NB4 (cell line): ENCODE measurements around the gene AFF3.
"Not testable (repeated sequence)": the region's sequence is repeated elsewhere in the genome, so short reads cannot be mapped to it uniquely, and the experiment has no call there.

Experiments
- DNase-seq: peaks from one replicate; pipeline ENCODE4 v3.0.0; 2010; ENCODE audit warnings: low read depth
- H3K4me3 ChIP-seq: one replicate; pipeline ENCODE4 v1.5.1; 2011; ENCODE audit warnings: mild to moderate bottlenecking, low read depth, low read length, moderate library complexity
- MYC ChIP-seq: IDR thresholded peaks from 2 replicates; pipeline ENCODE4 v1.6.1; 2011; ENCODE audit warnings: low read depth, low read length
- POLR2A ChIP-seq: IDR thresholded peaks from 2 replicates; pipeline ENCODE4 v1.6.1; 2011; ENCODE audit warnings: mild to moderate bottlenecking; ENCODE audit not compliant: insufficient read length; ENCODE audit errors: extremely low read depth
- TF ChIP-seq, protein P1 (sequence below): IDR thresholded peaks from 2 replicates; pipeline ENCODE4 v1.6.1; 2011; ENCODE audit warnings: low read depth, low read length
- TF ChIP-seq, protein P2 (sequence below): IDR thresholded peaks from one replicate; pipeline ENCODE4 v1.5.1; 2012; ENCODE audit warnings: low read depth, low read length

Gene AFF3

DNA sequence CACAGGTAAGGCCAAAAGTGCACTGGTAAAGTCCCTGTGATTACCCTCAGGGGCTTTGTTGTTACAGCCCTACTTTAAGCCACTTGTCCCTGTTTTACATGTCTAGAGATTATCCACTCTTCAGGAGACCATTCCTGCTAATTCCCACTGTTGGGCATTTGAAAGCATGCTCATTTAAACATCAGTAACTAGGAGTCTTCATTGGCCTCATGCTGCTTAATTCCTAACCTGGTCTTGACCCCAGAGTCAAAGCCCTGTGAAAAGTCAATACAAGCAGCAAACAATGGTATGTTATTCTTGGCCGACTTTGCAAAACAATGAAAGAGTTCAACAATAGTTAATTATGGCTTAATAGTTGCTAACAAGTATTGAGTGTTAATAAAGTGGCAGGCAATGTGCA, 23.2 kb downstream of the AFF3 start:
- H3K4me3 ChIP-seq, result no peak overlapping the region
- DNase-seq, result no peak
- TF ChIP-seq, protein P1, sequence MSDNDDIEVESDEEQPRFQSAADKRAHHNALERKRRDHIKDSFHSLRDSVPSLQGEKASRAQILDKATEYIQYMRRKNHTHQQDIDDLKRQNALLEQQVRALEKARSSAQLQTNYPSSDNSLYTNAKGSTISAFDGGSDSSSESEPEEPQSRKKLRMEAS, result no peak
- no peak for TF ChIP-seq MYC
- TF ChIP-seq POLR2A, result no peak
- TF ChIP-seq, protein P2, sequence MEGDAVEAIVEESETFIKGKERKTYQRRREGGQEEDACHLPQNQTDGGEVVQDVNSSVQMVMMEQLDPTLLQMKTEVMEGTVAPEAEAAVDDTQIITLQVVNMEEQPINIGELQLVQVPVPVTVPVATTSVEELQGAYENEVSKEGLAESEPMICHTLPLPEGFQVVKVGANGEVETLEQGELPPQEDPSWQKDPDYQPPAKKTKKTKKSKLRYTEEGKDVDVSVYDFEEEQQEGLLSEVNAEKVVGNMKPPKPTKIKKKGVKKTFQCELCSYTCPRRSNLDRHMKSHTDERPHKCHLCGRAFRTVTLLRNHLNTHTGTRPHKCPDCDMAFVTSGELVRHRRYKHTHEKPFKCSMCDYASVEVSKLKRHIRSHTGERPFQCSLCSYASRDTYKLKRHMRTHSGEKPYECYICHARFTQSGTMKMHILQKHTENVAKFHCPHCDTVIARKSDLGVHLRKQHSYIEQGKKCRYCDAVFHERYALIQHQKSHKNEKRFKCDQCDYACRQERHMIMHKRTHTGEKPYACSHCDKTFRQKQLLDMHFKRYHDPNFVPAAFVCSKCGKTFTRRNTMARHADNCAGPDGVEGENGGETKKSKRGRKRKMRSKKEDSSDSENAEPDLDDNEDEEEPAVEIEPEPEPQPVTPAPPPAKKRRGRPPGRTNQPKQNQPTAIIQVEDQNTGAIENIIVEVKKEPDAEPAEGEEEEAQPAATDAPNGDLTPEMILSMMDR, result no peak

DNA sequence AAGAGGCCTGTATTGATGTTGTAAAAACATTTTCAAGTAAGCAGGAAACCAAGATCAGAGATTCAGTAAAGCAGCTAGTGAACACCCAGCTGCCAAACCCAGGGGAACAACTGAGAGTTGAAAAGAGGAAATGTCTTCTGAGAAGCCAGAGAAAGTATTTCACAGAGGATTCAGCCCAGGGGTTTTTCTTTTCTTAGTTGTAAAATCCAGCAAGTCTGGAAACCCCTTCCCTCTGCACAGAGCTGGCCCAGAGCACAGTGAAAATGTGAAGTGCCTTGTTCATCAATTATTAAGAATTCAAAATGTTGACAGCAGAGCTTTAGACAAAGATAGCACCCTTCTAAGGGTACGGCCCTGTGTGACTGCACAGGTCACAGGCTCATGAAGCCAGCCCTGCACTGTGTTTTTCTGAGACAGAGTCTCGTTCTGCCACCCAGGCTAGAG, 28.4 kb downstream of the AFF3 start:
- TF ChIP-seq POLR2A (no peak), MYC (no peak)
- TF ChIP-seq, protein P1, result no peak
- TF ChIP-seq, protein P2, result no peak
- peak; percentile 40 for DNase-seq
- H3K4me3 ChIP-seq, result no peak overlapping the region

DNA sequence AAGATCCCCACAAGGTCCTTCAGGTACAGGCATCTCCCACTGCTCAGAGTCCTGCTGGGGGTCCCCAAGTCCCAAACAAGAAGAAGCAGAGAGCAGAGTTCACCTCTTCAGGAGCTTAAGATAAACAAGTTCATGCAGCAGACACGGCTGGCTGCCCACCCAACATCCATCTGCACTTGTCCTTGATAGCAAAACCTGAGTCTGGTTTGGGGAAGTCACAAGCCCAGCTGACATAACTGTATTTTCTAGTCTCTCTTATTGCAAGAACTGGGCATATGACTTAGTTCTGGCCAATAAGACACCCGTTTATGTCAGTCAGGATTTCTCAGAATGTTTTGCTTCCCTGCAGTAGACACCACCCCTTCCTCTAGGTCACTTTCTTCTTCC, 31.8 kb downstream of the AFF3 start:
- DNase-seq, result no peak
- TF ChIP-seq POLR2A (no peak), MYC (no peak)
- TF ChIP-seq, protein P2, result no peak
- TF ChIP-seq, protein P1, result no peak
- no peak overlapping the region for H3K4me3 ChIP-seq

DNA sequence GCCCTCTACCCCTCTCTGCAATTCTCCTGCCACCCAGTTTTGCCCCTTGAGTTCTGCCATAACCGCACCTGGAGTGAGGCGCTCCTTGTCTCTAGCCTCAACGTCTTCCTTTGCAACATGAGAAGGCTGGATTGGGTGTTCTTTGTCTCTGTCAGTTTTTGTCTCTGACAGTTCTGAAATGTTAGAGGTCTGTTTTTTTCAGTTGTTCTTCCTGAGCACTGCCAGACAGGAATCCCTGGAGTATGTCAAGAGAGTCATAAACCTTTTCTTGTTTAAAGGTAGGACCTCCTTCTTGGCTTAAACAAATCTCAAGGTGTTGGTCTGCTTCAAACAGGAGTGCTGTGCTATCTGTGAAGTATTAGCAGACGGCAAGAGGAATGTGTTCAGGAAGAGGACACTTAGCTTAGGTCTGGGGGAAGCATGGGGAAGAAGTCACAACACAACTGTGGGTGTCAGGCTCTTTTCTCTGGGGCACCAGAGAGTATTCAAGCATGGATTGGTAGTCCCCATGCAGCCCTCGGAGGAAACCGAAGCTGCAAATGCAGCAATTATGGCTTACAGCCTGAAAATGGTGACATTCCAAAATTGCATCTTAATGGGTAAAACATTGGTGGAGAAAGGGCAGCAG, 32.3 kb downstream of the AFF3 start:
- no peak overlapping the region for H3K4me3 ChIP-seq
- no peak for DNase-seq
- TF ChIP-seq, protein P2, result no peak
- TF ChIP-seq MYC, result no peak
- no peak for TF ChIP-seq POLR2A
- TF ChIP-seq, protein P1, result no peak

DNA sequence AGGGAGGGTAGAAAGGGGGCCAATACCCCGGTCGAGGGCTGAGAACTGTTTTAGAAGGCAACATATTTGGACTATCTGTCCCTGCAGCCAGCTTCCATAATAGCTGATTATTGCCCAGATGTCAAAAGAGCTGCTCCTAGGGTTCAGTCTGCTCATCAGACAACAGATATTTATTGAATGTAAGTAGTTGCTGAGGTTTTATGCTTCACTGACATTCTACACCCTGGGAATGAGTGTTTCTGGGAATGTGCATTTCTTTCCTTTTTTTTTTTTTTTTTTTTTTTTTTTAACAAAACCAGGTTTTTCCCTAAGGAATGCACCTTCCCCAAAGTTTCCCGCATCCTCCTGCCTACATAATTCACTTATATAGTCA, 33.8 kb downstream of the AFF3 start:
- not testable (repeated sequence) for DNase-seq, H3K4me3 ChIP-seq

DNA sequence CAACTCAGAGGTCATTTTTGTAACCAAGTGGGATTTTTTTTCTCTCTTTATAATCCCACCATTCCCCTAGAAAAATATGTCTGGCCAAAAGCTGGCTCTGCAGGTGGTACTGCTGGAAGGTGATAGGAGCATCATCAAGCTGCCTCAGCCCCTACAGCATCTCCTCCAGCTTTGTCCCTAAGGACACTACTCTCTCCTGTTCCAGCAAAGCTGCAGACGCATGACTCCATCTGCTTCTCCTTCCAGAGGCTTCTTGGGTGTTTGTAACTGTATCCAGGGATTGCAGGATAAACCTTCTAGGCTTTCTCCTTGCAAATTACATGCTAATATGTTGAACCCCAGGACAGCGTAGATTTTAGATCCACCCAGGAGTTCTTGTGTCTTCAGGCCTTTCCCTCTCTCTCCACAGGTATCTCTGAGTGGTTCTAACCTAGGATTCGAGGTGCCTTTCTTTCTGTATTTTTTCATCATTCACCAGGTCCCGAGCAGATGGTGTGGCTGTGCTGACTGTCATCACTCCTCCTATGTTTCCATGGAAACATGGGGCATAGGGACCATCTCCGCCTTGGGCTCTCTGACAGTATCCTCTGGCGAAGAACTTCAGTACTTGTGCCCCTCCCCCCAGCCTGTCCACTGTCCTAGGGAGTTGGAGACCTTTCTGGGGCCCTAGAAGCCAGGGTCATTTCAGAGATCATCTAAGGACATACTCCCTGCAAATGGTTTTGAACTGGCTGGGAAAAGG, 34.3 kb downstream of the AFF3 start:
- H3K4me3 ChIP-seq, result no peak overlapping the region
- no peak for TF ChIP-seq MYC
- TF ChIP-seq, protein P1, result no peak
- TF ChIP-seq POLR2A, result no peak
- TF ChIP-seq, protein P2, result no peak

More for the DNA sequence above, 34.3 kb downstream of the AFF3 start:
- no peak for DNase-seq
